ENCODE measurements around the gene PLA2G4E. TPM values are rescaled to one million over a fixed set of nuclear protein-coding genes. Genes with fewer than 3 reads are reported as not detected.

PLA2G4E gene
- total RNA-seq, 1 donor from 2014 or later: 0.52 TPM

- Histone ChIP-seq H3K4me1 (ENCODE audit: control insufficient read depth in 3 of 3, insufficient read depth in 3 of 3, low read length in 3 of 3) (peaks cover 7 to 25% (median 14%) of the 10 kb centered on the region in 3 donors), H3K36me3 (ENCODE audit: control insufficient read depth in 3 of 3, insufficient read depth in 3 of 3, low read length in 3 of 3) (no peaks in the 10 kb centered on the region), H3K4me3 (ENCODE audit: low read length in 3 of 3) (no peak overlapping the region), H3K27ac (ENCODE audit: low read depth, low read length) (no peak overlapping the region), H3K9me3 (ENCODE audit: control insufficient read depth in 3 of 3, low read length in 3 of 3) (no peaks in the 10 kb centered on the region), H3K9ac (ENCODE audit: low read depth in 1 of 3, low read length in 3 of 3) (peak overlapping the region in 1 of 3 donors; percentile 10), H3K27me3 (ENCODE audit: control insufficient read depth in 3 of 3, insufficient read depth in 3 of 3, low read length in 3 of 3) (no peaks in the 10 kb centered on the region)
These were observed 16.8 kb upstream of the PLA2G4E start for GRCh38 chr15:42037656-42038055.

DNA sequence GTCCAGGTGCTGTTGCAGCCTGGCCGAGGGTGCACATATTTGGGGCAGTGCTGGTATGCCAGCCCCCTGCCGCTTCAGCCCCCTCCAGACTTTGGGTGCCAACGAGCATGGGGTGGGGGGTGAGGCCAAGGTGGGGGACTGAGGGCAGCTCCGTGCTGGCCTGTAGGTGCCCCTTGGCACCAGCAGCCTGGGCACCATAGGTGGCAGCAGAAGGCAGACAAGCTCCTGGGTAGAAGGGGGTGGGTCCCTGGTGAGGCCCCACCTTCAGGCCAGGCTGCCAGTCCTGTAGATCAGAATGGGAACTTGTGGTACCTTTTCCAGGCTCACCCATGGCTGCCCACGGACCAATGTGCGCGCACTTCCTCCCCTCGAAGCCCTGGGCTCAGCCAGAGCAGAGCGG, 16.1 kb upstream of the PLA2G4E start:
- H3K27ac ChIP-seq (ENCODE audit: low read depth, low read length): no peak overlapping the region
- no peaks in the 10 kb centered on the region for H3K27me3 ChIP-seq (ENCODE audit: control insufficient read depth in 3 of 3, insufficient read depth in 3 of 3, low read length in 3 of 3)
- no peaks in the 10 kb centered on the region for H3K9me3 ChIP-seq (ENCODE audit: control insufficient read depth in 3 of 3, low read length in 3 of 3)
- no peak overlapping the region for H3K4me3 ChIP-seq (ENCODE audit: low read length in 3 of 3)
- peaks cover 12 to 32% (median 21%) of the 10 kb centered on the region in 3 donors for H3K4me1 ChIP-seq (ENCODE audit: control insufficient read depth in 3 of 3, insufficient read depth in 3 of 3, low read length in 3 of 3)
- no peak overlapping the region for H3K9ac ChIP-seq (ENCODE audit: low read depth in 1 of 3, low read length in 3 of 3)
- no peaks in the 10 kb centered on the region for H3K36me3 ChIP-seq (ENCODE audit: control insufficient read depth in 3 of 3, insufficient read depth in 3 of 3, low read length in 3 of 3)

DNA sequence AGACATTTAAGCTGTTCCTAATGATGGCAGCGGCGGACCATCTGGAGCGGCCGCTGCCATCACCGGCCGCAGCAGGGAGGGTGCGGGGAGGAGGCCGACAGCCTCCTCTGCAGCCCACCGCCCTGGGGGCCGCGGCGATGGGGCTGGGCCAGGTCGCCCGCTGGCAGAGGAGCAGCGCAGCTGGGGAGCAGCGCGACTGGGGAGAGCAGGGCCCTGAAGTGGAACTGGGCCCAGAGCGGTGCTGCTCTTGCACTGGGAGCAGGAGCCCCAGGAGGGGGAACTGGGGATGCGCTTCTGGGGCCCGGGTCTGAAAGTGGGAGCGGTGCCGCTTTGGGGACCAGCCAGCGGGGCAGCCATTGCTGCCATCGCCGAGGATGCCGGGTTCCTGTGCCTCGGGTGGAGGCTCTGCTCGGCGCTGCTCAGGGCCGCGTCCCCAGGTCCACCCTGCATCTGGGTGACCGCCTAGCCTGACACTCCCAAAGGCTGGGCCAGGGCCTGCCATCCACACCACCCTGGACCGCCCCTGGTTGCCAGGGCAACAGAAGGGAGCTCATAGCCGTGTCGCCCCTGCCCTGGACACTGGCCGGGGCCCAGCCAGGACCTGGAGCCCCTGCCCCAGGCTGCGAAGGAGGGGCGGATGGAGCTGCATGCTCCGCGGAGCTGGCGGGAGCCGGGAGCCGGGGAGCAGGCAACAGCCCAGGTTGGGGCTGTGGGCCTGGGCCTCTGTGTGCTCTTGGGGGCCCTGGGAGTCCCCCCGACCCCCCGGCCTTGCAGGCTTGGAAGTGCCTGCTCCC, 15.5 kb upstream of the PLA2G4E start:
- H3K4me3 ChIP-seq (ENCODE audit: low read length in 3 of 3): no peak overlapping the region
- peaks cover 17 to 39% (median 28%) of the 10 kb centered on the region in 3 donors for H3K4me1 ChIP-seq (ENCODE audit: control insufficient read depth in 3 of 3, insufficient read depth in 3 of 3, low read length in 3 of 3)
- no peak overlapping the region for H3K9ac ChIP-seq (ENCODE audit: low read depth in 1 of 3, low read length in 3 of 3)
- no peaks in the 10 kb centered on the region for H3K36me3 ChIP-seq (ENCODE audit: control insufficient read depth in 3 of 3, insufficient read depth in 3 of 3, low read length in 3 of 3)
- H3K9me3 ChIP-seq (ENCODE audit: control insufficient read depth in 3 of 3, low read length in 3 of 3): no peaks in the 10 kb centered on the region
- no peaks in the 10 kb centered on the region for H3K27me3 ChIP-seq (ENCODE audit: control insufficient read depth in 3 of 3, insufficient read depth in 3 of 3, low read length in 3 of 3)
- H3K27ac ChIP-seq (ENCODE audit: low read depth, low read length): no peak overlapping the region

- Histone ChIP-seq H3K27ac (ENCODE audit: low read depth, low read length) (no peak overlapping the region), H3K9ac (ENCODE audit: low read depth in 1 of 3, low read length in 3 of 3) (no peak overlapping the region), H3K27me3 (ENCODE audit: control insufficient read depth in 3 of 3, insufficient read depth in 3 of 3, low read length in 3 of 3) (no peaks in the 10 kb centered on the region), H3K36me3 (ENCODE audit: control insufficient read depth in 3 of 3, insufficient read depth in 3 of 3, low read length in 3 of 3) (no peaks in the 10 kb centered on the region), H3K9me3 (ENCODE audit: control insufficient read depth in 3 of 3, low read length in 3 of 3) (no peaks in the 10 kb centered on the region), H3K4me3 (ENCODE audit: low read length in 3 of 3) (no peak overlapping the region), H3K4me1 (ENCODE audit: control insufficient read depth in 3 of 3, insufficient read depth in 3 of 3, low read length in 3 of 3) (peaks cover 19 to 41% (median 32%) of the 10 kb centered on the region in 3 donors)
These were observed 14.6 kb upstream of the PLA2G4E start for GRCh38 chr15:42035435-42035761.

GRCh38 chr15:42034628-42035434, 14.0 kb upstream of the PLA2G4E start:
- H3K9me3 ChIP-seq (ENCODE audit: control insufficient read depth in 3 of 3, low read length in 3 of 3): no peaks in the 10 kb centered on the region
- no peaks in the 10 kb centered on the region for H3K36me3 ChIP-seq (ENCODE audit: control insufficient read depth in 3 of 3, insufficient read depth in 3 of 3, low read length in 3 of 3)
- H3K4me1 ChIP-seq (ENCODE audit: control insufficient read depth in 3 of 3, insufficient read depth in 3 of 3, low read length in 3 of 3): peaks cover 19 to 41% (median 32%) of the 10 kb centered on the region in 3 donors
- H3K27ac ChIP-seq (ENCODE audit: low read depth, low read length): no peak overlapping the region
- no peak overlapping the region for H3K4me3 ChIP-seq (ENCODE audit: low read length in 3 of 3)
- no peak overlapping the region for H3K9ac ChIP-seq (ENCODE audit: low read depth in 1 of 3, low read length in 3 of 3)
- no peaks in the 10 kb centered on the region for H3K27me3 ChIP-seq (ENCODE audit: control insufficient read depth in 3 of 3, insufficient read depth in 3 of 3, low read length in 3 of 3)

DNA sequence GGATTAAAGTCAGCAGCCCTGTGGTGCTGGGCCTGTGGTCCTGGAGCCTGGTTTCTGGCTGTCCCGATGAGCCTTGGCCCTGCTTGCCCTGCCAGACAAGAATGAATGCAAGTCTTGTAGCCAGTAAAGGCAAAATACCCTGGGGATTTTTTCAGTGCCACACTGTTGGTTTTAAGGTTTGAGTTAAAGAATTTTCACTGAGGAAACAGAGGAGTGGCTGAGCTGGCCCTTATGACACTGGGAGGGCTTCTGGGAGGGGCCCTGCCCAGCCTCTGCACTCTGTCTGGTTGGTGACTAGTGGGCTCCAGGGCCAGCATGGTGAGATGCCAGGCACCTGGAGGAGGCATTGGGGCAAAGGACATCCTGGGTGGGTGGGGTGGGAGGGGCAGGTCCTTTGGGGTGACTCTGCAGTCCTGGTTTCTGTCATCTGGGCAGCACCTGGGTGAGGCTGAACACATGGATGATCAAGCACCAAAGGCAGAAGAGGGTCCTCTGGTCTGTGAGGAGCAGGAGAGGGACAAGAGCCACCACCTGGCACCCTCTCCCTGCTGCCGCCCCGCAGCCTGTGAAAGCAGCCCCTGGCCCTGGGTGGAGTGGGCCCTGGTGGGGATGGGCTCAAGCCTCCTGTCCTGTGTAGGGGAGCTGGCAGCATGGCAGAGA, 12.5 kb upstream of the PLA2G4E start:
- H3K9me3 ChIP-seq (ENCODE audit: control insufficient read depth in 3 of 3, low read length in 3 of 3): no peaks in the 10 kb centered on the region
- H3K27me3 ChIP-seq (ENCODE audit: control insufficient read depth in 3 of 3, insufficient read depth in 3 of 3, low read length in 3 of 3): no peaks in the 10 kb centered on the region
- peak overlapping the region; percentile 87 for H3K27ac ChIP-seq (ENCODE audit: low read depth, low read length)
- H3K36me3 ChIP-seq (ENCODE audit: control insufficient read depth in 3 of 3, insufficient read depth in 3 of 3, low read length in 3 of 3): no peaks in the 10 kb centered on the region
- peaks cover 19 to 38% (median 32%) of the 10 kb centered on the region in 3 donors for H3K4me1 ChIP-seq (ENCODE audit: control insufficient read depth in 3 of 3, insufficient read depth in 3 of 3, low read length in 3 of 3)
- no peak overlapping the region for H3K4me3 ChIP-seq (ENCODE audit: low read length in 3 of 3)
- peak overlapping the region; percentile 41 to 70 (median 57) for H3K9ac ChIP-seq (ENCODE audit: low read depth in 1 of 3, low read length in 3 of 3)

DNA sequence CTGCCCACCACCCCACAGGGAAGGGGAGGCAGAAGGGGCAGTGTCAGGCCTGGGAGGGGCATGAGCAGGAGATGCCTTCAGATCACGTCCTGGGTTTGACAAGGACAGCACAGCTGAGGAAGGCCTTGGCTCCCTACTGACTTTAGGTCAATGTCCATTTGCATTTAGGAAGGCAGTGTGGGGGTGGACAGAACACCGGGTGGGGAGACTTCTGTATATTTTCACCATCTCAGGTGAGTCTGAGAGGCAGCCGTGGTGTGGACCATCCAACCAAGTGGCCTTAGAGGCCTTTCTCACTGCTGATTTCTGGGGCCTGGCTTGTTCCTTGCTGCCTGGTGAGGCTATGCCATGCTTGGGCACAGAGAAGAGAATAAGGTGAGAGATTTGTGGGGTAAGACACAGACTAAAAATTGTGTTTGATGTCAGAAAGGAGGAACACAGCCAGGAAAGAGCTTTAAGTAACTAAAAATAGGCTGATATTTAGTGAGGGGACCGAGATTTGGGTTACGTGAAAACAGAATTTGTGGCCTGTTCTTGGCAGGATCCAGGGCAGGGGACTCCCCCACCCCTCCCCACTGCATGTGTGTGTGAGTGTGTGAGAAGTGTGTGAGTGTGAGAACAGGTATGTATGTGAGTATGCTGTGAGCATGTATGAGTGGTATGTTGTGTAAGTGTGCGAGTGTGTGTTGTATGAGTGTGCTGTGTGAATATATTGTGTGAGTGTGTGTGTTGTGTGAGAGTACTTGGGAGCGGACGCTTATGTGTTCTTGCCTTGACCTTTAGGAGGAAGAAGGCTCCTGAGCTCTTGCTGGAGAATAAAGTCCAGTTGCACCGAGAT, 11.8 kb upstream of the PLA2G4E start:
- Histone ChIP-seq H3K4me1 (ENCODE audit: control insufficient read depth in 3 of 3, insufficient read depth in 3 of 3, low read length in 3 of 3) (peaks cover 23 to 40% (median 33%) of the 10 kb centered on the region in 3 donors), H3K27ac (ENCODE audit: low read depth, low read length) (peak overlapping the region; percentile 87), H3K4me3 (ENCODE audit: low read length in 3 of 3) (peak overlapping the region in 2 of 3 donors; percentile 10 to 52), H3K27me3 (ENCODE audit: control insufficient read depth in 3 of 3, insufficient read depth in 3 of 3, low read length in 3 of 3) (no peaks in the 10 kb centered on the region), H3K36me3 (ENCODE audit: control insufficient read depth in 3 of 3, insufficient read depth in 3 of 3, low read length in 3 of 3) (no peaks in the 10 kb centered on the region), H3K9me3 (ENCODE audit: control insufficient read depth in 3 of 3, low read length in 3 of 3) (no peaks in the 10 kb centered on the region), H3K9ac (ENCODE audit: low read depth in 1 of 3, low read length in 3 of 3) (peak overlapping the region; percentile 41 to 70 (median 57))

DNA sequence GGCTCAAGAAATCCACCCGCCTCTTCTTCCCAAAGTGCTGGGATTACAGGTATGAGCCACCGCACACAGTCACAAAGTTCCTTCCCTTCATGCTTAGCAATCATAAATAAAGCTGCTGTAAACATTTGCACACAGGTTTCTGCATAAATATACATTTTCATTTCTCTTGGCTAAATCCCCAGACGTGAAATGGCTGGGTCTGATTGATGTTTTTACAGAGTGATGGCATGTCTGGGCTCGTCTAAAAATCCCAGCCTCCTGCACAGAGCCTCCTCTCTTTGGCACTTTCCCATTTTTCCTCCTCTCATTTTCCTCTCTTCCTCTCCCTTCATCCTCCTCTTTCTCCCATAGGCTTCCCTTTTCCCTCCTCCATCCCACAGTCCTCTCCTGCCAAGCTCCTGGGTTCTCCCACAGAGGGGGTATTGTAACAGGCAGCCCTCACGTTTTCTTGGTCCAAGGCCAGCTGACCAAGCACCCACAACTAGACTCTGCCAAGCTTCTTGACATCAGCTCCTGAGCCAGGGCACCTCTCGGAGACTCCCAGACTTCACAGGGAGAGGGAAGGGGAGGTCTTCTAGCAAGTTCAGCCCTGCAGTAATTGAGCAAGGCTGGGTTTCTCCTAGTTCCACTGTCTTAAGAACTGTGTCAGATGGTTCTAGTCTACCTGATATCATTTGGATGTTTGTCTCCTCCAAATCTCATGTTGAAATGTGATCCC, 10.5 kb upstream of the PLA2G4E start:
- Histone ChIP-seq H3K27me3 (ENCODE audit: control insufficient read depth in 3 of 3, insufficient read depth in 3 of 3, low read length in 3 of 3) (no peaks in the 10 kb centered on the region), H3K9me3 (ENCODE audit: control insufficient read depth in 3 of 3, low read length in 3 of 3) (no peaks in the 10 kb centered on the region), H3K9ac (ENCODE audit: low read depth in 1 of 3, low read length in 3 of 3) (no peak overlapping the region), H3K4me1 (ENCODE audit: control insufficient read depth in 3 of 3, insufficient read depth in 3 of 3, low read length in 3 of 3) (peaks cover 30 to 44% (median 38%) of the 10 kb centered on the region in 3 donors), H3K36me3 (ENCODE audit: control insufficient read depth in 3 of 3, insufficient read depth in 3 of 3, low read length in 3 of 3) (no peaks in the 10 kb centered on the region), H3K4me3 (ENCODE audit: low read length in 3 of 3) (peak overlapping the region in 1 of 3 donors; percentile 13), H3K27ac (ENCODE audit: low read depth, low read length) (peak overlapping the region; percentile 87)

- Histone ChIP-seq H3K9ac (ENCODE audit: low read depth in 1 of 3, low read length in 3 of 3) (peak overlapping the region in 1 of 3 donors; percentile 33), H3K4me1 (ENCODE audit: control insufficient read depth in 3 of 3, insufficient read depth in 3 of 3, low read length in 3 of 3) (peaks cover 36 to 44% (median 40%) of the 10 kb centered on the region in 3 donors), H3K9me3 (ENCODE audit: control insufficient read depth in 3 of 3, low read length in 3 of 3) (no peaks in the 10 kb centered on the region), H3K4me3 (ENCODE audit: low read length in 3 of 3) (no peak overlapping the region), H3K27ac (ENCODE audit: low read depth, low read length) (peak overlapping the region; percentile 67), H3K36me3 (ENCODE audit: control insufficient read depth in 3 of 3, insufficient read depth in 3 of 3, low read length in 3 of 3) (no peaks in the 10 kb centered on the region), H3K27me3 (ENCODE audit: control insufficient read depth in 3 of 3, insufficient read depth in 3 of 3, low read length in 3 of 3) (no peaks in the 10 kb centered on the region)
These were observed 6.7 kb upstream of the PLA2G4E start for GRCh38 chr15:42027521-42027920.
